CD4-positive, alpha-beta T cell (primary cell): ENCODE results near the gene MRPL36. TPM values are rescaled to one million over a fixed set of nuclear protein-coding genes. Genes with fewer than 3 reads are reported as not detected.

Experiments
- ATAC-seq: fragments of 200-7000 bp; cut with Tn5 transposase; one replicate; pipeline ENCODE4 v1.10.0; 2022; ENCODE audit warnings: mild to moderate bottlenecking; ENCODE audit not compliant: poor library complexity
- CTCF ChIA-PET: fragments of 350-600 bp; sonication (Branson Sonifier 250); formaldehyde crosslinking; loops from one replicate; lab custom pipeline; 2021; ENCODE audit warnings: antibody characterized with exemption, inconsistent platforms; lab: Charles Lee
- POLR2A ChIA-PET: fragments of 350-600 bp; sonication (Branson Sonifier 250); formaldehyde crosslinking; loops from one replicate; lab custom pipeline; 2021; ENCODE audit warnings: antibody characterized with exemption, inconsistent platforms; lab: Charles Lee
- DNase-seq, 14 experiments: peaks; one replicate each; pipeline ENCODE4 v3.0.0-alpha.2; 2013 to 2020; ENCODE audit warnings: mixed read lengths in 2 of 14
- H3K27ac ChIP-seq, 2 donors: one replicate each; pipeline versions ENCODE4 v1.5.1 to v1.7.0; 2013; ENCODE audit warnings: low read length in 2 of 2, low read depth in 1 of 2, mild to moderate bottlenecking in 1 of 2
- H3K27me3 ChIP-seq, 2 experiments: 1 replicate in 1 of 2; 2 replicates in 1 of 2; pipeline versions ENCODE4 v1.6.1 to v1.7.0; 2013; ENCODE audit warnings: low read length in 2 of 2, control low read depth in 1 of 2, mild to moderate bottlenecking in 1 of 2, moderate library complexity in 1 of 2; ENCODE audit not compliant: insufficient read depth in 2 of 2, control insufficient read depth in 1 of 2
- H3K36me3 ChIP-seq: one replicate; pipeline ENCODE4 v1.6.1; 2013; ENCODE audit warnings: low read length, control low read depth; ENCODE audit not compliant: insufficient read depth
- H3K4me1 ChIP-seq: one replicate; pipeline ENCODE4 v1.6.1; 2013; ENCODE audit warnings: low read length, control low read depth; ENCODE audit not compliant: insufficient read depth
- H3K4me3 ChIP-seq: one replicate; pipeline ENCODE4 v1.5.1; 2013; ENCODE audit warnings: mild to moderate bottlenecking, low read length, moderate library complexity
- H3K9me3 ChIP-seq, 2 experiments: 1 replicate in 1 of 2; 2 replicates in 1 of 2; pipeline versions ENCODE4 v1.6.1 to v1.7.0; 2013; ENCODE audit warnings: low read length in 2 of 2, mild to moderate bottlenecking in 2 of 2, control low read depth in 1 of 2, moderate library complexity in 1 of 2; ENCODE audit not compliant: control insufficient read depth in 1 of 2, insufficient read depth in 1 of 2
- H3K27ac Mint-ChIP-seq: one replicate; pipeline ENCODE4 v1.8.0; 2020; ENCODE audit warnings: mixed read lengths
- H3K27me3 Mint-ChIP-seq: one replicate; pipeline ENCODE4 v1.8.0; 2021; ENCODE audit warnings: mixed read lengths
- H3K36me3 Mint-ChIP-seq: one replicate; pipeline ENCODE4 v1.8.0; 2021; ENCODE audit warnings: low read depth, mixed read lengths
- H3K4me1 Mint-ChIP-seq: one replicate; pipeline ENCODE4 v1.8.0; 2021; ENCODE audit warnings: low read depth, mixed read lengths
- H3K4me3 Mint-ChIP-seq: one replicate; pipeline ENCODE4 v1.8.0; 2020; ENCODE audit warnings: mild to moderate bottlenecking, mixed read lengths
- H3K9me3 Mint-ChIP-seq: one replicate; pipeline ENCODE4 v1.8.0; 2020; ENCODE audit warnings: mixed read lengths
- CTCF ChIP-seq: fragments of 200-600 bp; IDR thresholded peaks from one replicate; pipeline ENCODE4 v1.8.0; 2022; ENCODE audit warnings: antibody characterized with exemption, mild to moderate bottlenecking
- intact Hi-C, 2 experiments: fragments of 100-400 bp; cut with DNase I in 1 of 2; cut with micrococcal nuclease in 1 of 2; formaldehyde crosslinking; loops; one replicate each; pipeline versions ENCODE4 v1.15.1 to v1.9.0; 2023 to 2025; cut with DNase I, micrococcal nuclease
- total RNA-seq, 174 experiments: library from RNA in 2 of 174; stranded (reverse) in 2 of 174; gene quantifications; one replicate each; pipeline ENCODE4 v1.2.3 and lab custom pipeline; 2021 to 2026

MRPL36 gene
- total RNA-seq, 2 experiments from 2014 or later, result 14.3 to 18.2 TPM

- Mint-ChIP-seq H3K4me3 (no peak overlapping the region), H3K4me1 (no peaks in the 10 kb centered on the region), H3K36me3 (no peaks in the 10 kb centered on the region), H3K27ac (no peak overlapping the region), H3K27me3 (peaks cover 22% of the 10 kb centered on the region), H3K9me3 (no peaks in the 10 kb centered on the region)
- Histone ChIP-seq H3K36me3 (no peaks in the 10 kb centered on the region), H3K4me1 (no peaks in the 10 kb centered on the region), H3K27me3 (peaks cover 0 to 5% of the 10 kb centered on the region in 2 experiments), H3K4me3 (no peak overlapping the region), H3K9me3 (peaks cover 0 to 9% of the 10 kb centered on the region in 2 experiments), H3K27ac (no peak overlapping the region)
- no peak for ATAC-seq
- ChIA-PET CTCF (no interaction called here), POLR2A (no interaction called here)
- no peak for DNase-seq
- TF ChIP-seq CTCF, result no peak
- intact Hi-C loops, result no loop called here
These were observed 33.8 kb downstream of the MRPL36 start for GRCh38 chr5:1765880-1766235.

- Histone ChIP-seq H3K4me1 (no peaks in the 10 kb centered on the region), H3K27me3 (peaks cover 0 to 6% of the 10 kb centered on the region in 2 experiments), H3K27ac (no peak overlapping the region), H3K4me3 (no peak overlapping the region), H3K36me3 (no peaks in the 10 kb centered on the region), H3K9me3 (peaks cover 0 to 9% of the 10 kb centered on the region in 2 experiments)
- DNase-seq (peak in 1 of 14 experiments; percentile 2), ATAC-seq (no peak)
- POLR2A ChIA-PET, result no interaction called here
- CTCF ChIA-PET, result no interaction called here
- intact Hi-C loops, result no loop called here
- no peaks in the 10 kb centered on the region for H3K4me1 Mint-ChIP-seq
- no peak for TF ChIP-seq CTCF
- H3K9me3 Mint-ChIP-seq, result no peaks in the 10 kb centered on the region
- H3K27ac Mint-ChIP-seq, result no peak overlapping the region
- no peak overlapping the region for H3K4me3 Mint-ChIP-seq
- H3K27me3 Mint-ChIP-seq, result peaks cover 22% of the 10 kb centered on the region
- H3K36me3 Mint-ChIP-seq, result no peaks in the 10 kb centered on the region
These were observed 34.3 kb downstream of the MRPL36 start for GRCh38 chr5:1765141-1765879.

- ChIA-PET CTCF (no interaction called here), POLR2A (no interaction called here)
- H3K4me1 Mint-ChIP-seq, result no peaks in the 10 kb centered on the region
- Histone ChIP-seq H3K27ac (no peak overlapping the region), H3K4me1 (no peaks in the 10 kb centered on the region), H3K27me3 (peaks cover 0 to 6% of the 10 kb centered on the region in 2 experiments), H3K4me3 (no peak overlapping the region), H3K9me3 (peaks cover 0 to 9% of the 10 kb centered on the region in 2 experiments), H3K36me3 (no peaks in the 10 kb centered on the region)
- ATAC-seq (no peak), DNase-seq (peak in 1 of 14 experiments; percentile 5)
- H3K36me3 Mint-ChIP-seq, result no peaks in the 10 kb centered on the region
- no peak overlapping the region for H3K4me3 Mint-ChIP-seq
- H3K27ac Mint-ChIP-seq, result no peak overlapping the region
- no peak for TF ChIP-seq CTCF
- peaks cover 22% of the 10 kb centered on the region for H3K27me3 Mint-ChIP-seq
- H3K9me3 Mint-ChIP-seq, result no peaks in the 10 kb centered on the region
- intact Hi-C loops, result loop anchor here (5.0 kb wide), 1 partner anchor 253 kb away; no protein-coding TSS in a partner anchor
These were observed 35.1 kb downstream of the MRPL36 start for GRCh38 chr5:1764606-1764960.
